OCI-LY7 (cell line): ENCODE data around the gene SIM1. TPM values are rescaled to one million over a fixed set of nuclear protein-coding genes. Genes with fewer than 3 reads are reported as not detected.

Source experiments
- BruUV-seq: library from RNA; stranded (reverse); fragments of 400-500 nt; replicated peaks from 2 replicates; lab custom pipeline; 2021; lab: Mats Ljungman, UMichigan
- CTCF ChIA-PET: fragments of 300-600 bp; sonication (Branson Sonifier 250); formaldehyde crosslinking; loops from one replicate; lab custom pipeline; 2022; ENCODE audit warnings: antibody characterized with exemption; ENCODE audit not compliant: unreplicated experiment; lab: Charles Lee
- POLR2A ChIA-PET: fragments of 300-600 bp; sonication (Branson Sonifier 250); formaldehyde crosslinking; loops from one replicate; lab custom pipeline; 2022; ENCODE audit warnings: antibody characterized with exemption; lab: Charles Lee
- DNase-seq: peaks from one replicate; pipeline ENCODE4 v3.0.0-alpha.2; 2015; ENCODE audit warnings: low spot score
- H2AFZ ChIP-seq: fragments of 200-600 bp; sonication (generic), shearing (Covaris generic); 2 replicates; pipeline ENCODE4 v1.6.1; 2014; ENCODE audit warnings: mild to moderate bottlenecking, antibody characterized with exemption, low read length, moderate library complexity
- H3K27ac ChIP-seq: fragments of 200-600 bp; sonication (generic); 2 replicates; pipeline ENCODE4 v1.5.1; 2014; ENCODE audit warnings: mixed run types, low read depth, mild to moderate bottlenecking, moderate library complexity, low read length, inconsistent platforms; ENCODE audit not compliant: poor library complexity, severe bottlenecking
- H3K36me3 ChIP-seq: fragments of 200-600 bp; sonication (generic); 2 replicates; pipeline ENCODE4 v1.6.1; 2014; ENCODE audit warnings: mild to moderate bottlenecking, antibody characterized with exemption, low read length, moderate library complexity, mixed read lengths; ENCODE audit not compliant: insufficient read depth
- H3K4me1 ChIP-seq: fragments of 200-600 bp; sonication (generic); 2 replicates; pipeline ENCODE4 v1.5.1; 2014; ENCODE audit warnings: mild to moderate bottlenecking, low read length; ENCODE audit not compliant: insufficient read depth, poor library complexity, severe bottlenecking
- H3K4me2 ChIP-seq: fragments of 200-600 bp; sonication (generic); 2 replicates; pipeline ENCODE4 v1.6.1; 2014; ENCODE audit warnings: mild to moderate bottlenecking, low read length
- H3K4me3 ChIP-seq: fragments of 200-600 bp; sonication (generic); 2 replicates; pipeline ENCODE4 v1.5.1; 2014; ENCODE audit warnings: mild to moderate bottlenecking, low read depth, low read length; ENCODE audit not compliant: poor library complexity, severe bottlenecking
- H3K79me2 ChIP-seq: fragments of 200-600 bp; sonication (generic); 2 replicates; pipeline ENCODE4 v1.6.1; 2016; ENCODE audit warnings: low read depth, mild to moderate bottlenecking, low read length, moderate library complexity, mixed read lengths; ENCODE audit not compliant: insufficient read depth
- H3K9me2 ChIP-seq: fragments of 200-600 bp; sonication (generic); 2 replicates; pipeline ENCODE4 v1.6.1; 2016; ENCODE audit warnings: mild to moderate bottlenecking, low read length, mixed read lengths; ENCODE audit not compliant: insufficient read depth
- H3K9me3 ChIP-seq: fragments of 200-600 bp; sonication (generic); 2 replicates; pipeline ENCODE4 v1.6.1; 2014; ENCODE audit warnings: mild to moderate bottlenecking, mixed run types, low read length, mixed read lengths
- H4K20me1 ChIP-seq: fragments of 200-600 bp; sonication (generic); 2 replicates; pipeline ENCODE4 v1.6.1; 2014; ENCODE audit warnings: mild to moderate bottlenecking, antibody characterized with exemption, low read length, moderate library complexity, mixed read lengths; ENCODE audit not compliant: insufficient read depth
- EZH2phosphoT487 ChIP-seq: fragments of 200-600 bp; sonication (generic); IDR thresholded peaks from 2 replicates; pipeline ENCODE4 v1.6.1; 2018; ENCODE audit warnings: low read depth, borderline replicate concordance, mild to moderate bottlenecking, mixed run types, antibody characterized with exemption, low read length, moderate library complexity, mixed read lengths
- intact Hi-C: fragments of 100-400 bp; cut with micrococcal nuclease; formaldehyde crosslinking; loops from one replicate; pipeline ENCODE4 v1.10.0; 2022; ENCODE audit not compliant: unreplicated experiment
- total RNA-seq, 2 experiments: library from RNA; depleted of rRNA in 1 of 2; stranded (reverse); fragments of >200 nt in 1 of 2; shearing (Covaris generic) in 1 of 2; gene quantifications; 2 replicates each; pipeline ENCODE4 v1.2.3, GENCODE V29; 2014 to 2022
- TF ChIP-seq, protein P1 (sequence below): fragments of 200-600 bp; sonication (generic); conservative IDR thresholded peaks from 2 replicates; pipeline ENCODE4 v1.5.1; 2014; ENCODE audit warnings: mild to moderate bottlenecking, antibody characterized with exemption, low read length, moderate library complexity, mixed read lengths

The SIM1 gene
- total RNA-seq, 2 experiments from 2014 or later, result not detected

DNA sequence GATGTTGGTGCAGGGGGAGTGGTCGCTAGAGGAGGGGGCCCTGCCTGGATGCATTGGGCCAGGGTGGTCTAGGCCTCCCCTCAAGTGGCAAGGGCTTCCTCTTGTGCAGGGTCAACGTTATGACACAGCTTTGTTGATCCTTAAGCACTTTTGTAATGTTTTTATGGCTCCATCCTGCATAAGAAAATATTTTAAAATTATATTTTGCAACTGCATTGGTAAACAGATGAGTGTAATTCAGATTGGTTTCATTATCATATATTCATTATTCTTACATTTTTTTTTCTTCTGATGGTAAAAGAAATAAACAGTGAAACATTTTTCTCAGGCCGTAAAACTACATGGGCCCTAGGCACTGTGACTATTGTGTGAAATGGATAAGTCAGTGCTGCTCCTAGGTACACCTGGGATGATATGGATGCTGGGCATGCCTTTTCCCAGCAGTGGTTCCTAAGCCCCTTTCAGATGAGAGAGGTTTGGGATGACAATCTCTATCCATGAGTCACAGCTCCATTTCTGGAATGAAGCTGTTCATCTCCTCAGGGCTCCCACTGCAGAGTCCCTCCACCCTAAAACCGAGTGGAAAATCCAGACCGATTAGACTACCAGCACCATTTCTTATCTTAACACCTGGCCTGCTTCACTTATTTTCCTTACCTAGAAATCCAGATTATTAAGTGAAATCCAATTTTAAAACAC, 5.8 kb upstream of the SIM1 start:
- ChIA-PET POLR2A (interaction anchor here (1.1 kb wide), 1 partner anchor 16 kb away, joined by 4 read pairs; no protein-coding TSS in a partner anchor), CTCF (no interaction called here)
- H3K9me2 ChIP-seq, result no peaks in the 10 kb centered on the region

GRCh38 chr6:100469101-100469859, 4.6 kb upstream of the SIM1 start:
- H3K4me2 ChIP-seq, result no peak overlapping the region
- no TSS peak for BruUV-seq
- no peaks in the 10 kb centered on the region for H3K9me3 ChIP-seq
- H2AFZ ChIP-seq, result no peak overlapping the region
- no peaks in the 10 kb centered on the region for H3K4me1 ChIP-seq
- no peaks in the 10 kb centered on the region for H3K9me2 ChIP-seq
- intact Hi-C loops, result no loop called here
- H4K20me1 ChIP-seq, result no peaks in the 10 kb centered on the region
- ChIA-PET CTCF (no interaction called here), POLR2A (no interaction called here)
- no peak for DNase-seq
- H3K27ac ChIP-seq, result no peak overlapping the region
- no peak overlapping the region for H3K4me3 ChIP-seq
- TF ChIP-seq, protein P1, sequence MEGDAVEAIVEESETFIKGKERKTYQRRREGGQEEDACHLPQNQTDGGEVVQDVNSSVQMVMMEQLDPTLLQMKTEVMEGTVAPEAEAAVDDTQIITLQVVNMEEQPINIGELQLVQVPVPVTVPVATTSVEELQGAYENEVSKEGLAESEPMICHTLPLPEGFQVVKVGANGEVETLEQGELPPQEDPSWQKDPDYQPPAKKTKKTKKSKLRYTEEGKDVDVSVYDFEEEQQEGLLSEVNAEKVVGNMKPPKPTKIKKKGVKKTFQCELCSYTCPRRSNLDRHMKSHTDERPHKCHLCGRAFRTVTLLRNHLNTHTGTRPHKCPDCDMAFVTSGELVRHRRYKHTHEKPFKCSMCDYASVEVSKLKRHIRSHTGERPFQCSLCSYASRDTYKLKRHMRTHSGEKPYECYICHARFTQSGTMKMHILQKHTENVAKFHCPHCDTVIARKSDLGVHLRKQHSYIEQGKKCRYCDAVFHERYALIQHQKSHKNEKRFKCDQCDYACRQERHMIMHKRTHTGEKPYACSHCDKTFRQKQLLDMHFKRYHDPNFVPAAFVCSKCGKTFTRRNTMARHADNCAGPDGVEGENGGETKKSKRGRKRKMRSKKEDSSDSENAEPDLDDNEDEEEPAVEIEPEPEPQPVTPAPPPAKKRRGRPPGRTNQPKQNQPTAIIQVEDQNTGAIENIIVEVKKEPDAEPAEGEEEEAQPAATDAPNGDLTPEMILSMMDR, result no peak
- H3K79me2 ChIP-seq, result no peaks in the 10 kb centered on the region
- no peaks in the 10 kb centered on the region for H3K36me3 ChIP-seq

More for the DNA sequence above, 5.8 kb upstream of the SIM1 start:
- Histone ChIP-seq H3K4me1 (no peaks in the 10 kb centered on the region), H4K20me1 (no peaks in the 10 kb centered on the region), H3K79me2 (no peaks in the 10 kb centered on the region), H3K36me3 (no peaks in the 10 kb centered on the region), H3K4me2 (no peak overlapping the region), H2AFZ (no peak overlapping the region), H3K9me3 (no peaks in the 10 kb centered on the region), H3K27ac (no peak overlapping the region), H3K4me3 (no peak overlapping the region)
- TF ChIP-seq, protein P1, result no peak
- TF ChIP-seq EZH2phosphoT487, result no peak
- intact Hi-C loops, result loop anchor here (5.0 kb wide), 1 partner anchor 98 kb away; no protein-coding TSS in a partner anchor
- no TSS peak for BruUV-seq
- no peak for DNase-seq
